A375 (cell line): ENCODE data around the gene TNFSF13B. TPM values are rescaled to one million over a fixed set of nuclear protein-coding genes. Genes with fewer than 3 reads are reported as not detected.

ENCODE experiments used
- small RNA-seq: library from RNA; depleted of rRNA; stranded (forward); fragments of <200 nt; gene quantifications from one replicate; pipeline ENCODE3, GENCODE V24; 2014
- total RNA-seq: library from RNA; depleted of rRNA; stranded (reverse); fragments of >200 nt; shearing (Covaris generic); gene quantifications from 2 replicates; pipeline ENCODE4 v1.2.3, GENCODE V29; 2014; rRNA removed

TNFSF13B gene, protein sequence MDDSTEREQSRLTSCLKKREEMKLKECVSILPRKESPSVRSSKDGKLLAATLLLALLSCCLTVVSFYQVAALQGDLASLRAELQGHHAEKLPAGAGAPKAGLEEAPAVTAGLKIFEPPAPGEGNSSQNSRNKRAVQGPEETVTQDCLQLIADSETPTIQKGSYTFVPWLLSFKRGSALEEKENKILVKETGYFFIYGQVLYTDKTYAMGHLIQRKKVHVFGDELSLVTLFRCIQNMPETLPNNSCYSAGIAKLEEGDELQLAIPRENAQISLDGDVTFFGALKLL
- total RNA-seq: 2.0 and 2.3 TPM in 2 replicates

DNA sequence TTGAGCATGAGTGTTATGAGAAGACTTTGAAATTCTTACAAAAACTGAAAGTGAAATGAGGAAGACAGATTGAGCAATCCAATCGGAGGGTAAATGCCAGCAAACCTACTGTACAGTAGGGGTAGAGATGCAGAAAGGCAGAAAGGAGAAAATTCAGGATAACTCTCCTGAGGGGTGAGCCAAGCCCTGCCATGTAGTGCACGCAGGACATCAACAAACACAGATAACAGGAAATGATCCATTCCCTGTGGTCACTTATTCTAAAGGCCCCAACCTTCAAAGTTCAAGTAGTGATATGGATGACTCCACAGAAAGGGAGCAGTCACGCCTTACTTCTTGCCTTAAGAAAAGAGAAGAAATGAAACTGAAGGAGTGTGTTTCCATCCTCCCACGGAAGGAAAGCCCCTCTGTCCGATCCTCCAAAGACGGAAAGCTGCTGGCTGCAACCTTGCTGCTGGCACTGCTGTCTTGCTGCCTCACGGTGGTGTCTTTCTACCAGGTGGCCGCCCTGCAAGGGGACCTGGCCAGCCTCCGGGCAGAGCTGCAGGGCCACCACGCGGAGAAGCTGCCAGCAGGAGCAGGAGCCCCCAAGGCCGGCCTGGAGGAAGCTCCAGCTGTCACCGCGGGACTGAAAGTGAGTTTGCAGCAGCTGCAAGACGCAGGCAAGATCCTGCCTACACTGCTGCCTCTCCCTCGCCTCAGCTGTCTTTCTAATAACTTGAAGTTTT, at the start of gene TNFSF13B:
Gene TNFSF13B (plus strand): TSS at position 118 of the 728 bp plus-strand sequence. CDS start 178 bp downstream, at position 296.

Small RNAs within 50 kb of the gene (small RNA-seq; reads per million reads assigned to genes)
- gene RNA5SP39: not detected

Other genes starting within 250 kb of the TNFSF13B start
- gene LIG4, start 54.2 kb upstream of the TNFSF13B start, total RNA-seq: 7.8 and 8.2 TPM in 2 replicates
- gene ABHD13, start 51.3 kb upstream of the TNFSF13B start, total RNA-seq: 6.5 and 7.3 TPM in 2 replicates